GM21786 (cell line): ENCODE results near the gene SLC6A12.
"Not testable (repeated sequence)": the region's sequence is repeated elsewhere in the genome, so short reads cannot be mapped to it uniquely, and the experiment has no call there.

Experiments
- ATAC-seq: cut with Tn5 transposase; IDR thresholded peaks from one replicate; pipeline ENCODE4 v1.9.1; 2021; ENCODE audit not compliant: unreplicated experiment

SLC6A12 gene

GRCh38 chr12:202081-202731 lies 11.8 kb downstream of the SLC6A12 start:
- ATAC-seq: no peak

DNA sequence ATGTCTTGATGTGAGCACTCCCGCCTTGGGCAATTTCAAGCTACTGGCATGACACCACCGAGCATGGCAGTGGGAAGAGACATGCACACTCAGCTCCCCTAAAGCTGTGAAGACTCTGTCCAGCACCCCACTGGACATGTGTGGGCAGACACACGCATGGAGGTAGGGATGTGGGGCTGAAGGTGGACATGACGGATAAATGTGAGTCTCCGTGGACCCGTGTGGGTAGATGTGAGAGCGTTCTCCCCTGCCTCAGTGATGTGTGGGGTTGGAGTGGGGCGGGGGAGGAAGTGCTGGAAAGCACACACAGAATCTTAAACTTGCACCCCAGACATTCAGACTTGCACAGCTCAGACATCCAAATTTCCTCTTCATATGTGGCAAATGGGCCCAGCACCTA lies 12.6 kb downstream of the SLC6A12 start:
- no peak for ATAC-seq

DNA sequence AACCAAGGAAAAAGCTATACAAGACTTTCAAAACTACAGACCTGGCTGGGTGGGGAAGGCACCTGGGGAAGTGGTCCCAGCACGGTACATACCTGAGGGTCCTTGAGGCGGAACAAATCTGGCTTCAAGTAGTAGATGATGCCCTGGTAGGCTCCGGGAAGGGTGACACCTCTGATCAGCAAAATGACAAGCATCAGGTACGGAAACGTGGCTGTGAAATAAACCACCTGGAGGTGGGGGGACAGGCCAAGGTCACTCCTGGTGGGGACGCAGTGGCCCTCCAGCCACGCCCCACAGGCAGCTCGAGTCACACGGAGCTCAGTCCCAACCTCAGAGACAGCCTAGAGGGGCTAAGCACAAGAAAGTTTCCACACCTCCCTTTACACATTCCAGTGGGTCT lies 15.3 kb downstream of the SLC6A12 start:
- no peak for ATAC-seq

- no peak for ATAC-seq
Measured at GRCh38 chr12:197911-198695, 15.9 kb downstream of the SLC6A12 start.

- ATAC-seq: no peak
Measured at GRCh38 chr12:197347-197746, 16.6 kb downstream of the SLC6A12 start.

GRCh38 chr12:196436-196835 lies 17.5 kb downstream of the SLC6A12 start:
- ATAC-seq: no peak

DNA sequence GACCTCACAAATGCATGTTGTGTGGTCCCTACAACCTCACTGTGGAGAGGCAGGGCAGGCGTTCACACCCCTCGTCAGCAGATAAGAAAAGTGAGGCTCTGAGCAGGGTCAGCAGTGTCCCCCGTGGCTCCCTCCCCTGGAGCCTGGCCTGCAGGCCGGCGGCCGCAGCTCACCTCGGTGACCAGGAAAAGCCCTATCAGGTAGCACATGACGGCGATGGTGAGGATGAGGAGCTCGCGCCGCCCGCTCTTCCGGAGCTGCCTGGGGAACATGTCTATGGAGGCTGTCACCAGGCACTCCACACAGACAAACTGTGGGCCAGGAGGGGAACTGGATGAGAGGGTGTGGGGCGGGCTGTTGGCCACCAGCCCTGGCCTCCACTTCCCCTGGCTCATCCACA lies 18.0 kb downstream of the SLC6A12 start:
- ATAC-seq: no peak

- ATAC-seq: no peak
Measured at GRCh38 chr12:195156-195555, 18.8 kb downstream of the SLC6A12 start.

GRCh38 chr12:194276-194675 lies 19.7 kb downstream of the SLC6A12 start:
- no peak for ATAC-seq

DNA sequence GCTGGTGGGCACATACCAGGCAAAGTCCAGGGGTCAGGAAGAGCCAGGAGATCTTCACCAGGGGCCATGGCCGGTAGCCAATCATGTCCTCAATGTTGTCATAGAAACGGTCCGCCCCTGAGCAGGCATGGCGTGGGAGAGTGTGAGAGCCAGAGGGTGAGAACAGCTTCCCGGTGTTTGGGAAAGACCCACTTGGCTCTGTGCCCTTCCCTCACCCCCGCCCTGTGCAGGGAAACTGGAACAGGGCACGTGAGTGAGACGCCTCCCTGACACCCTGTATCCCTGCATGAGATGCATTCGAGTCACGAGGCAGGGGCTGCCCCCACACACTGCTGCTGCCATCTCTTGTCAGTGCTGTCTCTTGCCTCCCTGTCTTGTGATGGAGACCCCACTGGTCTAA lies 20.7 kb downstream of the SLC6A12 start:
- ATAC-seq: no peak

- ATAC-seq: no peak
Measured at GRCh38 chr12:191541-191940, 22.4 kb downstream of the SLC6A12 start.

GRCh38 chr12:190881-191280 lies 23.1 kb downstream of the SLC6A12 start:
- ATAC-seq: no peak

DNA sequence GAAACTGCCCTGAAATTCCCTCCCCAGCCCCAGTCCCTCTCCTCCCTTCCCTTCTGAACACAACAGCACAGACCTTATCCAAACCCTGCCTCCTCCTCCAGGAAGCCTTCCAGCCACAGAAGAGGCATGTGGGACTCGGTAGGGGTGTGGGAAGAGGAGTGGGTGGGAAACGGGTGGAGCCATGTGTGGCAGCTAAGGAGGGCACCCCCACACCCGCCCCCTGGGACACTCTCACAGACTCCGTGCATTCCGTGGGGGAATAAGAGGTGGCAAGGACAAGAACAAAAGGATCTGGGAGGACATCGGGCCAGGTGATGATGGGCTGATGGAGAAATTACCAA lies 24.4 kb downstream of the SLC6A12 start:
- ATAC-seq: no peak

GRCh38 chr12:188910-189621 lies 24.9 kb downstream of the SLC6A12 start:
- ATAC-seq: no peak

DNA sequence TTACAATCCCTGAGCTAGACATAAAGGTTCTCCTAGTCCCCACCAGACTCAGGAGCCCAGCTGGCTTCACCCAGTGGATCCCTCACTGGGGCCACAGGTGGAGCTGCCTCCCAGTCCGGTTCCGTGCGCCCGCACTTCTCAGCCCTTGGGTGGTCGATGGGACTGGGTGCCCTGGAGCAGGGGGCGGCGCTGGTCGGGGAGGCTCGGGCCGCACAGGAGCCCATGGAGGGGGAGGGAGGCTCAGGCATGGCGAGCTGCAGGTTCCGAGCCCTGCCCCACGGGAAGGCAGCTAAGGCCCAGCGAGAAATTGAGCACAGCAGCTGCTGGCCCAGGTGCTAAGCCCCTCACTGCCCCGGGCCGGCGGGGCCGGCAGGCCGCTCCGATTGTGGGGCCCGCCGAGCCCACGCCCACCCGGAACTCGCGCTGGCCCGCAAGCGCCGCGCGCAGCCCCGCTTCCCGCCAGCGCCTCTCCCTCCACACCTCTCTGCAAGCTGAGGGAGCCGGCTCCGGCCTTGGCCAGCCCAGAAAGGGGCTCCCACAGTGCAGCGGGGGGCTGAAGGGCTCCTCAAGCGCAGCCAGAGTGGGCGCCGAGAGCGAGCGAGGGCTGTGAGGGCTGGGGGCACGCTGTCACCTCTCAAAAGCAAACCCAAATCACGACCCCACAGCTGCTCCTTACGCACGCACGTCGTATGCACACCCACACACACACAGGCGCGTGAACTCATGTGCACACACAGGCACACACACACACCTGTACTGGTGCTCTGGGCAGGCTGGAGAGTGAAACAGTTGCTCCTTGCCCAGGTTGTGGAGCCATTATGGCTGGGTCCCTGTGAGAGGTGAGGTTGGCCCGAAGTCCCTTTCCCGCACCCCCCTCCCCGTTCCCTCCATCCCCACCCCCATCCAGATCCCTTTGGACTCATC lies 25.7 kb downstream of the SLC6A12 start:
- ATAC-seq: not testable (repeated sequence)

- ATAC-seq: no peak
Measured at GRCh38 chr12:186006-186625, 27.8 kb downstream of the SLC6A12 start.

DNA sequence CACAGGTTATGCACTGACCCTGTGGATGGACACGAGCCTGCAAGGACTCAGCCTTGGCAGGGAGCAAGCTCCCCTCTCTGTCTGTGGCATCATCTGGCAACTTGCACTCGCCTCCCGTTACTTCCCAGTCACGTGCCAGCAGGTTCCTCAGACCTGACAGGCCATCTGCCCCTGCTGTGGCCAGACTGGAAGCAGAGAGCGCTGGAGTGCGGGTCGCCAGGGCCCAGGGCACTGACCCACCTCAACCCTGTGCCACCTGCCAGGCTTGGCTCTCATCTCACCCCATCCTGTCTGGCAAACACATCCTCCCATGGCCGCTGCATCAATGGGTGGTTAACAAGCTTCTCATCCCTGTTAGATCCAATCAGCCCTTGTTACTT lies 28.4 kb downstream of the SLC6A12 start:
- ATAC-seq: no peak

DNA sequence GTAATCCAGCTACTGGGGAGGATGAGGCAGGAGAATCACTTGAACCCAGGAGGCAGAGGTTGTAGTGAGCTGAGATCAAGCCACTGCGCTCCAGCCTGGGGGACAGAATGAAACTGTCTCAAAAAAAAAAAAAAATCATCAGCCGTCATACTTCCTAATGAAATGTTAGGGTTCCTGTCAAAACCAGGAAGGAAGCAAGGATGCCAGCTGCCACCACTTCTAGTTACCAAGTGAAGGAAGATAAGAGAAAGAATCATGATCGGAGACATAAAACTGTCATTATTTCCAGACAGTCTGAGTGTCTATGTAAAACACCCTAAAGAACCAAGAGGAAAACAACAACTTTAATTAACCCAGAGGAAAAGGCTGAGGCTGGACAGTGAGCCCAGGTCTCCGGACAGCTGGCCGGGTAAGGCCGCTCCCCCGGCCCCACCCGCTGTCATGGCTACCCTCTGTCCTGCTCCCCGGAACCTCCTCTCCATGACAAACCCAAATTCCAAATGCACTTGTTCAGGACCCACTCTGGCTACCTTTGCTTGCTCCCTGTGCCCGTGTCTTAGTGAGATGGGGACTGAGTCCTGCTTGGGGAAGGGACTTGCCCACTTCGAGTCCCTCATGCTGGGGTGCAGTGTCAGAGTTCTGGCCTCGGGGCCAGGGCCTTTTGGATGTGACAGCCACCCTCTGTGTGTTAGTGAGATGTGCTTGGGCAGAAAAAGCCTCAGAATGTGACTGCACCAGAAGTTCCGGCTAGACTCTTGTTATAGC lies 29.0 kb downstream of the SLC6A12 start:
- no peak for ATAC-seq

- ATAC-seq: no peak
Measured at GRCh38 chr12:182381-182892, 31.5 kb downstream of the SLC6A12 start.

GRCh38 chr12:181921-182320 lies 32.0 kb downstream of the SLC6A12 start:
- ATAC-seq: no peak
